Measurements from ENCODE around the gene HNRNPL.
"Not testable (repeated sequence)": the region's sequence is repeated elsewhere in the genome, so short reads cannot be mapped to it uniquely, and the experiment has no call there.

Gene HNRNPL

DNA sequence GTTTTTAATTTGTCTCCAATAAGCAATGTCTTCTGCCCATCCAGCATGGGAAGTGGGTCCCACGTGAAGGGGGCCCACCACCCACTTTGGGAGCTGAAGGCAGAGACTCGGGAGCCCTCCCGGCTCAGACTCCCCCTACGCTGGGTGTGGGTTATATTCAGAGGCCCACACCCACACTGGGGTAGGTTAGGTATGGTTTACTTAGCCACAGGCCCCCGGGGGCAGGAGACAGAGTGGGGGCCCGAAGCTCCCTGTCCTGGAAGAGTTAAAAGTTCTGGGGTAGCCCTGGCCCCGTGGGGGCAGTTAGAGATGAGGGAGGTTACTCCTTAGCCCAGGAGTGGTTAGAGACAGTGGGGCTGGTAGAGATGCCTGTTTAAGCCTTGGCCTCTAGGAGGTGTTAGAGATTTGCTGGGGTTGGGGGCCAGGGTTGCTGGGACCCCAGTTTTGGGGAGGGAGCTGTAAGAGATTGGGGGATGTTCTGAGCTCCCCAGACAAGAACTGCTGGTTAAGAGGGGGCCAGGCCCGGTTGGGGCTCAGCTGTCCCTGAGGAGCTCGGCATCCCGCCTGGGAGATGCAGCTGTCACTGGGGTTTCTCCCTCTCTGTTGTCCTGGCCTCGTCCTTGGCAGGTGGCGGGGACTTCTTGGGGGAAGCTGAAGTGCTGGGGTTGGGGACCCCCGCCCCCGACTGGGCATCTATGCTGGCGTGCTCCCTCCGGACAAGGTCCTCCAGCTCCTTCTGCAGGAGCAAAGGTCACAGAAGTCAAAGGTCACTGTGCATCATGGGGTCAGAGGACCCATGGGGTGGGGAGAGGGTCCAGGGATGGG lies 29.0 kb upstream of the HNRNPL start:
- H3K4me3 ChIP-seq (ENCODE audit: low read length): no peak overlapping the region

DNA sequence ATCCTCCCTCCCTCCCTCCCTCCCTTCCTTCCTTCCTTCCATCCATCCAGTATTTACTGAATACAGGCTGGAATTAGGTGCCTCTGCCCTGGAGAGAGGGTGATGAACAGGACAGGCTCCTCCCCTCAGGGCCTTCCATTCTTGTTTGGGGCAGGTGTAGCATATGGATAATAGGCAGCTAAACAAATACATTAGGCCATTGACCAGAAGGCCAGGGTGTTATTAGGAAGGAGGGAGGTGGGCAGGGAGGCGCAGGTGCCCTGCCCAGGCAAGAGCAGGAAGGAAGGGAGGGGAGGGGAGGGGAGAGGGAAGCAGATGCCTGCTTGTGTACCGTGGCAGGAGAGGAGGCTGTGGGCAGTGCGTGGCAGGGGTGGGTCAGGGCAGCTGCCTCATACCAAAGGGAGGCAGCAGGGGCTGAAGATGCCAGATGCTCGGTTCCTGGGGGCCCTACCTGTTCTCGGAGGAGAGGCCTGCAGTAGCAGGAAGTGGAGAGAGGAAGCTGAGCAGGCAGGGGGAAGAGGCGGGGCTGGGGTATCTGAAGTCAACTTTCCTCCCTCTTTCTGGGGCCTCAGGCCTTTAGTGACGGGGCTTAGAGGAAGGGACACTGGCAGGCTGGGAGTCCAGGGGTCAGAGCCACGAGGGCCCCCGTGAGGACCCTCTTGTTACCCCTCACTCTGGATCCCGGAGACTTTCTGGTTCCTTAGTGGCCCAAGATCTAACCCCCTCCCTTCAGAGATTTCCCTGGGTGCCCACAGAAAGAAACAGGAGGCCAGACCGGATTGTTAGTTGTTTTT lies 28.2 kb upstream of the HNRNPL start, which contains the start of gene RINL:
Gene RINL, minus strand, starts transcription at position 495 of the 794 bp plus-strand sequence. CDS start 1,533 bp downstream, outside the sequence.
- no peak within 1 kb of the TSS for H3K4me3 ChIP-seq (ENCODE audit: low read length)
- no peak for DNase-seq (ENCODE audit: low read depth)
- TF ChIP-seq, protein P1, sequence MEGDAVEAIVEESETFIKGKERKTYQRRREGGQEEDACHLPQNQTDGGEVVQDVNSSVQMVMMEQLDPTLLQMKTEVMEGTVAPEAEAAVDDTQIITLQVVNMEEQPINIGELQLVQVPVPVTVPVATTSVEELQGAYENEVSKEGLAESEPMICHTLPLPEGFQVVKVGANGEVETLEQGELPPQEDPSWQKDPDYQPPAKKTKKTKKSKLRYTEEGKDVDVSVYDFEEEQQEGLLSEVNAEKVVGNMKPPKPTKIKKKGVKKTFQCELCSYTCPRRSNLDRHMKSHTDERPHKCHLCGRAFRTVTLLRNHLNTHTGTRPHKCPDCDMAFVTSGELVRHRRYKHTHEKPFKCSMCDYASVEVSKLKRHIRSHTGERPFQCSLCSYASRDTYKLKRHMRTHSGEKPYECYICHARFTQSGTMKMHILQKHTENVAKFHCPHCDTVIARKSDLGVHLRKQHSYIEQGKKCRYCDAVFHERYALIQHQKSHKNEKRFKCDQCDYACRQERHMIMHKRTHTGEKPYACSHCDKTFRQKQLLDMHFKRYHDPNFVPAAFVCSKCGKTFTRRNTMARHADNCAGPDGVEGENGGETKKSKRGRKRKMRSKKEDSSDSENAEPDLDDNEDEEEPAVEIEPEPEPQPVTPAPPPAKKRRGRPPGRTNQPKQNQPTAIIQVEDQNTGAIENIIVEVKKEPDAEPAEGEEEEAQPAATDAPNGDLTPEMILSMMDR (conservative IDR thresholded peaks at IDR 0.05; ENCODE audit: low read length): no peak

More for the DNA sequence above, 29.0 kb upstream of the HNRNPL start:
- DNase-seq (ENCODE audit: low read depth): no peak
- TF ChIP-seq, protein P1 (conservative IDR thresholded peaks at IDR 0.05; ENCODE audit: low read length): no peak

DNA sequence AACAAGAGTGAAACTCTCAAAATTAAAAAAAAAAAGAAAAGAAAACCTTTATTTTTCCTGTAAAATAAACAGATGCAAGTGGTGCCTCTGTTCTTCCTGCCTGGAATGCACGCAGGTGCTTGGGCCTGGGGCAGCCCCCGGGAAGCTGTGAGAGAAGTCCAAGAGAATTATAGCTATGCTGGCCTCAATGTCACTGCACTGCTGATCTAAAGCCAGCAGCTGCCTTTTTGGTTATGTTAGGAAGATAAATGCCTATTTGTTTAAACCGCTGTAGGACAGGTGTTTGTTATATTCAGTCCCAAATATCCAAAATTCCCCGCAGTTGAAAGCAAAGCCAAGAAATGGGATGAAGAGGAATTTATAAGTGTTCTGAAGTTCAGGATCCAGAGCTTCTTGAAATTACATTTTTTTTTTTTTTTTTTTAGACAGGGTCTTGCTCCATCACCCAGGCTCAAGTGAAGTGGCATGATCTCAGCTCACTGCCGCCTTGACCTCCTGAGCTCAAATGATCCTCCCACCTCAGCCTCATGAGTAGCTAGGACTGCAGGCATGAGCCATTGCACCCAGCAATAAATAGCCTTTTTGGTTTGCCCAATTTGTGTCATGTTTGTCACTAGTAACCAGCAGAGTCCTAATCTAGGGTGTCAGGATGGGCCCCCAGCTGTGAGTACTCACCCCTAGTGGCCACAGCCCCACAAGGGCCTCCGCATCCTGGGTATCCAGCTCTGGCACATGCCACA lies 26.0 kb upstream of the HNRNPL start:
- TF ChIP-seq, protein P1 (conservative IDR thresholded peaks at IDR 0.05; ENCODE audit: low read length): no peak
- DNase-seq (ENCODE audit: low read depth): no peak

DNA sequence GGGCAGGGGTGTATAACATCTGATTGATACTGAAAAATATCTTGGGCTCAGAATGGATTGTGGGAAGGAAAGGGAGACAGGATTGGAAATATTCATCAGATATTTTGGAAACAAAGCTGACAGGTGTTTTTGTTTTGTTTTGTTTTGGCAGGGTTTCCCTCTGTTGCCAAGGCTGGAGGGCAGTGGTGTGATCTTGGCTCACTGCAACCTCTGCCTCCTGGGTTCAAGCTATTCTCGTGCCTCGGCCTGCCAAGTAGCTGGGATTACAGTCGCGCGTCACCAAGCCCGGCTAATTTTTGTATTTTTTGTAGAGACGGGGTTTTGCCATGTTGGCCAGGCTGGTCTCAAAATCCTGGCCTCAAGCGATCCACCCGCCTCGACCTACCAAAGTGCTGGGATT lies 23.6 kb upstream of the HNRNPL start:
- H3K4me3 ChIP-seq (ENCODE audit: low read length); DNase-seq (ENCODE audit: low read depth): not testable (repeated sequence)

More for the DNA sequence above, 26.0 kb upstream of the HNRNPL start:
- H3K4me3 ChIP-seq (ENCODE audit: low read length): no peak overlapping the region

DNA sequence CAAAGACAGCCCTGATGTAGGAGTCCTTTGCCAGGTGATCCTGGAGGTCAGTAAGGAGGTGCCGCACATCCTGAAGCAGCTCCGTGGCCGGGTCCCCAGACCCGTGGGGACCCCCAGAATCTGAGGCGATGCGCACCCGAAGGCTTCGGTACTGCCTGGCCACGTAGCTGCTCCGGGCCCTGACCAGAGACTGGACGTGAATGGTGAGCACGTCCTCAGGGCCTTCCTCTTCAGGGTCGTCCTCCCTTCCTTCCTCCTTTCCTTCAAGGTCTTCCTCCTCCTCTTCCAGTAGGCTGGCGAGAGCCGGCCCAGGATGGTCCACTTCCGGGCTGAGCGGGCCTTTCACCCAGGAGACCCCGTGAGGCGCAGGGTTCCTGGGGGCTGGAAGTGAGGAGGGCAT lies 20.8 kb upstream of the HNRNPL start:
- no peak overlapping the region for H3K4me3 ChIP-seq (ENCODE audit: low read length)
- DNase-seq (ENCODE audit: low read depth): no peak
- TF ChIP-seq, protein P1 (conservative IDR thresholded peaks at IDR 0.05; ENCODE audit: low read length): no peak

DNA sequence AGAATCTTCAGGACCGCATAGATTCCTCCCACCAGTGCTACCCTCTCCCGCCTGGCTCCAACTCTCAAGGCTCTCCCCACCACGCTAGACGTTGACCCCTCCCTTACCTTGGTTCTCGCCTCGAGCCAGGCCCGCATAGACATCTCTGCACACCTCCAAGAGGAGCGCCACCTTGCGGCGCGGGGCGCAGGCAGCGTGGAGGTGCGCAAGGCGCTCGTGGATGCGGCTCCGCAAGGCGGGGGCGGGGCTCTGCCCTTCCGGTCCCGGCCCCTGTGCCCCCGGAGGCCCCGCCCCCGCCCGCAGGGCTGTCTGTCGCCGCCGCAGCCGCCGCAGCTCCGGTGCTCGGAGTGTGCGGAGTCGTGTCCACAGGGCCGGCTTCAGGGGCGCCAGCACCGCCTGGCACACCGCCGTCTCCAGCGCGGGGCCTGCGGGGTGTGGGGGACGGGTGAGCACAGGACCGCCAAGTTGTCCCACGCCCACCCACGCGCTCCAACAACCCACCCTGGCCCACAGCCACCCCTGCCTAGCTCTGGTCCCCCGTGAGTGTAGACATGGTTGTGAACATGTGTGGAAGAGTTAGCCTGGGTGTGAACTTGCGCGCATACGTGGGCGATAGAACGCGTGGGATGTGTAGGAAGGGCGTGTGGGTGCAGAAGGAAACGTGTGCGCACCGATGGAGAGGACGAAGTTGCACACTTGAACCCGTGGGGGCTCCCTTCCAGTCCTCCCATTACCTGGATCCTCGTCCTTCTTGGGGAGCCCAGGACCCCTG lies 20.2 kb upstream of the HNRNPL start:
- TF ChIP-seq, protein P1 (conservative IDR thresholded peaks at IDR 0.05; ENCODE audit: low read length): peak; percentile 63

More for the DNA sequence above, 20.2 kb upstream of the HNRNPL start:
- peak; percentile 60 for DNase-seq (ENCODE audit: low read depth)
- H3K4me3 ChIP-seq (ENCODE audit: low read length): peak overlapping the region; percentile 62
